Breast epithelium (tissue), 4 donors: ENCODE results near the gene SMIM9. TPM values are rescaled to one million over a fixed set of nuclear protein-coding genes. Genes with fewer than 3 reads are reported as not detected.

Source experiments
- DNase-seq, 2 donors: peaks; one replicate each; pipeline ENCODE4 v3.0.0-alpha.2; 2019; ENCODE audit warnings: low spot score in 2 of 2
- H3K27ac ChIP-seq, 2 donors: fragments of 200-600 bp; sonication (generic) in 1 of 2; one replicate each; pipeline ENCODE4 v1.5.1; 2016 to 2019; ENCODE audit warnings: mild to moderate bottlenecking in 1 of 2
- H3K27me3 ChIP-seq, 2 donors: fragments of 200-600 bp; sonication (generic) in 1 of 2; one replicate each; pipeline versions ENCODE4 v1.5.1 to v1.6.0; 2017 to 2019; ENCODE audit warnings: control low read depth in 1 of 2, mild to moderate bottlenecking in 1 of 2
- H3K36me3 ChIP-seq: fragments of 200-600 bp; one replicate; pipeline ENCODE4 v1.5.1; 2019
- H3K4me1 ChIP-seq, 2 donors: fragments of 200-600 bp; sonication (generic); one replicate each; pipeline ENCODE4 v1.5.1; 2016 to 2019; ENCODE audit warnings: control low read depth in 1 of 2
- H3K4me3 ChIP-seq, 3 donors: fragments of 200-600 bp; sonication (generic); 1 replicate in 2 of 3; 2 replicates in 1 of 3; pipeline ENCODE4 v1.5.1; 2016 to 2019; ENCODE audit warnings: mild to moderate bottlenecking in 3 of 3, moderate library complexity in 2 of 3
- H3K9me3 ChIP-seq, 2 donors: fragments of 200-600 bp; sonication (generic) in 1 of 2; one replicate each; pipeline ENCODE4 v1.5.1; 2016 to 2019; ENCODE audit warnings: control low read depth in 1 of 2
- POLR2A ChIP-seq: fragments of 450-650 bp; IDR thresholded peaks from one replicate; pipeline ENCODE4 v1.6.1; 2016; ENCODE audit warnings: antibody characterized with exemption, mild to moderate bottlenecking, moderate library complexity
- POLR2AphosphoS5 ChIP-seq, 3 donors: sonication (generic); formaldehyde crosslinking; IDR thresholded peaks; one replicate each; pipeline ENCODE4 v1.6.1; 2017; ENCODE audit warnings: antibody characterized with exemption in 3 of 3
- intact Hi-C: fragments of 100-400 bp; cut with DNase I; formaldehyde crosslinking; loops from one replicate; pipeline ENCODE4 v1.15.1; 2023; ENCODE audit warnings: low total_unique reads
- total RNA-seq, 3 donors: library from RNA; depleted of rRNA; stranded (reverse); fragments of >200 nt; gene quantifications; one replicate each; pipeline ENCODE4 v1.1.0, GENCODE V29; 2016
- TF ChIP-seq, protein P1 (sequence below), 3 donors: fragments of 450-650 bp; IDR thresholded peaks; one replicate each; pipeline ENCODE4 v1.5.1; 2016 to 2017; ENCODE audit warnings: antibody characterized with exemption in 3 of 3, mild to moderate bottlenecking in 3 of 3, moderate library complexity in 3 of 3

SMIM9 gene
- total RNA-seq, 3 donors from 2014 or later, result not detected

DNA sequence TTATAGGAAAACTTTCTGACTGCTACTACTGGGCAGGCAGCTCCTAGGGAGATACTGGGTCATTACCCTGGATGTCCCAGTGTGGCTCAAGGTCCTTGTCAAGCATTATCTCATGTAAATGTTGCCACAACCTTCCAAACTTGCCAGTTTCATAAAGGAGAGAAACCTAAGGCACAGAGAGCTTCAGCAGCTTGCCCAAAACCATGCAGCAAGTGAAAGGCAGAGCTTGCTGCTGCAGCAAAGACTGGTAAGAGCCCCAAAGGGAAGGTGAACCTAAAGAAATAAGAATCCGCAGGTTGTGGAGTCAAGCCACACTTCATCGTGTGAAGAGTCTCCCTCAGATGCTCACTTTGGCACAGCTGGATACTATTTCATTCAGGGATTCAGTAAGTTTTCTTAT lies 31.5 kb downstream of the SMIM9 start:
- Histone ChIP-seq H3K27ac (no peak overlapping the region), H3K9me3 (no peaks in the 10 kb centered on the region), H3K36me3 (no peaks in the 10 kb centered on the region), H3K27me3 (peaks cover 0 to 4% of the 10 kb centered on the region in 2 donors), H3K4me1 (no peaks in the 10 kb centered on the region), H3K4me3 (no peak overlapping the region)
- DNase-seq, result no peak
- TF ChIP-seq, protein P1, sequence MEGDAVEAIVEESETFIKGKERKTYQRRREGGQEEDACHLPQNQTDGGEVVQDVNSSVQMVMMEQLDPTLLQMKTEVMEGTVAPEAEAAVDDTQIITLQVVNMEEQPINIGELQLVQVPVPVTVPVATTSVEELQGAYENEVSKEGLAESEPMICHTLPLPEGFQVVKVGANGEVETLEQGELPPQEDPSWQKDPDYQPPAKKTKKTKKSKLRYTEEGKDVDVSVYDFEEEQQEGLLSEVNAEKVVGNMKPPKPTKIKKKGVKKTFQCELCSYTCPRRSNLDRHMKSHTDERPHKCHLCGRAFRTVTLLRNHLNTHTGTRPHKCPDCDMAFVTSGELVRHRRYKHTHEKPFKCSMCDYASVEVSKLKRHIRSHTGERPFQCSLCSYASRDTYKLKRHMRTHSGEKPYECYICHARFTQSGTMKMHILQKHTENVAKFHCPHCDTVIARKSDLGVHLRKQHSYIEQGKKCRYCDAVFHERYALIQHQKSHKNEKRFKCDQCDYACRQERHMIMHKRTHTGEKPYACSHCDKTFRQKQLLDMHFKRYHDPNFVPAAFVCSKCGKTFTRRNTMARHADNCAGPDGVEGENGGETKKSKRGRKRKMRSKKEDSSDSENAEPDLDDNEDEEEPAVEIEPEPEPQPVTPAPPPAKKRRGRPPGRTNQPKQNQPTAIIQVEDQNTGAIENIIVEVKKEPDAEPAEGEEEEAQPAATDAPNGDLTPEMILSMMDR (IDR thresholded peaks at IDR 0.05), result no peak
- TF ChIP-seq POLR2A, result no peak
- no peak for TF ChIP-seq POLR2AphosphoS5 (IDR thresholded peaks at IDR 0.05)
- intact Hi-C loops, result no loop called here

- peaks cover 0 to 4% of the 10 kb centered on the region in 2 donors for H3K27me3 ChIP-seq
- H3K4me3 ChIP-seq, result no peak overlapping the region
- TF ChIP-seq POLR2A, result no peak
- TF ChIP-seq, protein P1 (IDR thresholded peaks at IDR 0.05), result no peak
- TF ChIP-seq POLR2AphosphoS5 (IDR thresholded peaks at IDR 0.05), result no peak
- intact Hi-C loops, result no loop called here
- H3K4me1 ChIP-seq, result no peaks in the 10 kb centered on the region
- DNase-seq, result no peak
- H3K27ac ChIP-seq, result peak overlapping the region in 1 of 2 donors; percentile 35
- H3K9me3 ChIP-seq, result no peaks in the 10 kb centered on the region
- no peaks in the 10 kb centered on the region for H3K36me3 ChIP-seq
Measured at GRCh38 chrX:154800478-154801210, 33.8 kb downstream of the SMIM9 start.

DNA sequence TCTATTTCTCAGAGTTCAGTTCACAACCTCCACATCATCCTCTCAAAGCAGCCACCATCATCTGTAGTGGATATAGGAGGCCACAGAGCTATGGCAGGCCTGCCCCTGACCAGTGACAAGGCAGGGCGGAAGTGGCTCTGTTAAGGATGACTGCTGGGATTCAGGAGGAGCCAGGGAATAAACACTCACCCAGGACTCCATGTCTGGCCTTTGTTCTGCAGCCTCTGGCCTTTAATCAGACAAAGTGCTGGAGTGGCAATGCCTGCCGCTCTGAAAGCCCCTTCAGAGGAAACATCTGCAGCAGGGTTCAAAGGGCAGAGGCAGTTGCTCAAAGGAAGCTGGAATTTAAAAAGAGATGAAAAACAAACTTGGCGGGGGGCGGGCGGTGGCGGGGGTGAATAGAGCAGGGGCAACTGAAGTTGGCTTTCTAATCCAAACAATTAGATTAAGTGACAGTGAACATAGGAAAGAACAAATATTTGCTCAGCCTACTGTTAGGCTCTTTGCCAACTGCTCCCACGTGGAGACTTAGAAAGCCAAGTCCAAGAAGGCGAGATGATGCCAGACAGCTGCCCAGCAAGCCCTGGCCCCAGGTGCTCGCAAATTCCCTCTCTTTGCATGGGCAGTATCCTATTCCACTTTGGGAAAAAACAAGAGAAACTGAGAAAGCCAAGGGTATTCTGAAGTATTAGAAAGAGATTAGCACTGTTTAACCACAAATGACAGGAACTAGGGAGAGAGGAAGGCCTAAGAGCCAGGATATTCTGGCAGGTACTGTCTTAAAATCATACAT lies 34.7 kb downstream of the SMIM9 start:
- Histone ChIP-seq H3K4me3 (no peak overlapping the region), H3K9me3 (no peaks in the 10 kb centered on the region), H3K27ac (peak overlapping the region in 1 of 2 donors; percentile 35), H3K4me1 (no peaks in the 10 kb centered on the region), H3K36me3 (no peaks in the 10 kb centered on the region), H3K27me3 (peaks cover 0 to 4% of the 10 kb centered on the region in 2 donors)
- intact Hi-C loops, result no loop called here
- DNase-seq, result no peak
- no peak for TF ChIP-seq POLR2A
- no peak for TF ChIP-seq POLR2AphosphoS5 (IDR thresholded peaks at IDR 0.05)
- TF ChIP-seq, protein P1 (IDR thresholded peaks at IDR 0.05), result no peak

- H3K36me3 ChIP-seq, result no peaks in the 10 kb centered on the region
- TF ChIP-seq POLR2AphosphoS5 (IDR thresholded peaks at IDR 0.05) (no peak), POLR2A (no peak)
- TF ChIP-seq, protein P1 (IDR thresholded peaks at IDR 0.05), result no peak
- H3K4me1 ChIP-seq, result no peaks in the 10 kb centered on the region
- intact Hi-C loops, result no loop called here
- H3K27me3 ChIP-seq, result peaks cover 0 to 3% of the 10 kb centered on the region in 2 donors
- no peak overlapping the region for H3K4me3 ChIP-seq
- DNase-seq, result no peak
- H3K27ac ChIP-seq, result no peak overlapping the region
- H3K9me3 ChIP-seq, result no peaks in the 10 kb centered on the region
Measured at GRCh38 chrX:154797006-154797405, 37.5 kb downstream of the SMIM9 start.

- intact Hi-C loops, result no loop called here
- TF ChIP-seq, protein P1 (IDR thresholded peaks at IDR 0.05), result no peak
- TF ChIP-seq POLR2A (no peak), POLR2AphosphoS5 (IDR thresholded peaks at IDR 0.05) (no peak)
- peaks cover 0 to 3% of the 10 kb centered on the region in 2 donors for H3K27me3 ChIP-seq
- no peaks in the 10 kb centered on the region for H3K4me1 ChIP-seq
- H3K9me3 ChIP-seq, result no peaks in the 10 kb centered on the region
- H3K36me3 ChIP-seq, result no peaks in the 10 kb centered on the region
- H3K4me3 ChIP-seq, result no peak overlapping the region
- DNase-seq, result no peak
- no peak overlapping the region for H3K27ac ChIP-seq
Measured at GRCh38 chrX:154795016-154795415, 39.4 kb downstream of the SMIM9 start.
